Panc1 (cell line): ENCODE results near the gene EIF3L. TPM values are rescaled to one million over a fixed set of nuclear protein-coding genes. Genes with fewer than 3 reads are reported as not detected.

ENCODE experiments used
- ATAC-seq: fragments of 200-7000 bp; cut with Tn5 transposase; 2 replicates; pipeline ENCODE4 v1.9.1; 2020; ENCODE audit warnings: mild to moderate bottlenecking, moderate library complexity
- BruUV-seq: library from RNA; stranded (reverse); fragments of 400-500 nt; replicated peaks from 2 replicates; lab custom pipeline; 2021; lab: Mats Ljungman, UMichigan
- CTCF ChIA-PET: fragments of 300-600 bp; sonication (Branson Sonifier 250); formaldehyde crosslinking; loops from one replicate; lab custom pipeline; 2022; ENCODE audit warnings: antibody characterized with exemption; lab: Charles Lee
- POLR2A ChIA-PET: fragments of 300-600 bp; sonication (Branson Sonifier 250); formaldehyde crosslinking; loops from one replicate; lab custom pipeline; 2022; ENCODE audit warnings: antibody characterized with exemption; lab: Charles Lee
- DNase-seq: peaks from one replicate; pipeline ENCODE4 v3.0.0-alpha.2; 2010; ENCODE audit warnings: low read depth, low spot score
- H3K27ac ChIP-seq: 2 replicates; pipeline ENCODE4 v1.5.1; 2011; ENCODE audit warnings: mild to moderate bottlenecking, low read length, inconsistent platforms
- H3K27me3 ChIP-seq: fragments of 200-500 bp; sonication (Bioruptor generic); 2 replicates; pipeline ENCODE4 v1.6.0; 2014; ENCODE audit warnings: low read length, inconsistent platforms; ENCODE audit not compliant: control insufficient read depth, insufficient read depth
- H3K36me3 ChIP-seq: fragments of 200-500 bp; sonication (Bioruptor generic); 2 replicates; pipeline ENCODE4 v1.5.1; 2014; ENCODE audit warnings: inconsistent platforms, mild to moderate bottlenecking, low read length, moderate library complexity; ENCODE audit not compliant: control insufficient read depth, insufficient read depth
- H3K4me1 ChIP-seq: 2 replicates; pipeline ENCODE4 v1.5.1; 2011; ENCODE audit warnings: inconsistent platforms, mild to moderate bottlenecking, low read length, moderate library complexity; ENCODE audit not compliant: control insufficient read depth, insufficient read depth
- H3K4me3 ChIP-seq, 2 experiments: 2 replicates each; pipeline ENCODE4 v1.5.1; 2011 to 2012; ENCODE audit warnings: low read depth in 2 of 2, low read length in 2 of 2, mild to moderate bottlenecking in 2 of 2, inconsistent platforms in 1 of 2, moderate library complexity in 1 of 2
- H3K9me3 ChIP-seq: fragments of 200-500 bp; sonication (Bioruptor generic); 2 replicates; pipeline ENCODE4 v1.5.1; 2014; ENCODE audit warnings: low read depth, mild to moderate bottlenecking, inconsistent platforms, low read length, moderate library complexity; ENCODE audit not compliant: control insufficient read depth, insufficient read depth
- CTCF ChIP-seq: fragments of 450-650 bp; IDR thresholded peaks from 2 replicates; pipeline ENCODE4 v1.5.1; 2017; ENCODE audit warnings: mild to moderate bottlenecking
- POLR2AphosphoS5 ChIP-seq: IDR thresholded peaks from 2 replicates; pipeline ENCODE4 v1.6.1; 2012; ENCODE audit warnings: mild to moderate bottlenecking, low read depth, low read length, moderate library complexity
- SIN3A ChIP-seq: IDR thresholded peaks from 2 replicates; pipeline ENCODE4 v1.6.1; 2012; ENCODE audit warnings: low read depth, mild to moderate bottlenecking, low read length, moderate library complexity, borderline replicate concordance; ENCODE audit not compliant: insufficient read depth
- TCF7L2 ChIP-seq: IDR thresholded peaks from 2 replicates; pipeline ENCODE4 v1.6.1; 2011; ENCODE audit warnings: mild to moderate bottlenecking, low read depth, low read length, inconsistent platforms
- in situ Hi-C: cut with HindIII; loops from 2 replicates; pipeline ENCODE4 v1.10.0; 2016; ENCODE audit warnings: low sequenced_read_pairs, low pct_unique_long_range_greater_than_20kb
- intact Hi-C: fragments of 100-400 bp; cut with micrococcal nuclease; formaldehyde crosslinking; loops from one replicate; pipeline ENCODE4 v1.10.0; 2022; ENCODE audit not compliant: unreplicated experiment
- total RNA-seq: library from RNA; stranded (reverse); gene quantifications from one replicate; pipeline ENCODE4 v1.2.1, GENCODE V29; 2021; ENCODE audit not compliant: unreplicated experiment
- TF ChIP-seq, protein P1 (sequence below), 2 experiments: IDR thresholded peaks; 2 replicates each; pipeline ENCODE4 v1.6.1; 2011 to 2012; ENCODE audit warnings: low read depth in 2 of 2, control low read depth in 1 of 2, low read length in 1 of 2, mild to moderate bottlenecking in 1 of 2, moderate library complexity in 1 of 2; ENCODE audit not compliant: insufficient read depth in 1 of 2

EIF3L gene
- total RNA-seq, 1 experiment from 2014 or later = 211 TPM

DNA sequence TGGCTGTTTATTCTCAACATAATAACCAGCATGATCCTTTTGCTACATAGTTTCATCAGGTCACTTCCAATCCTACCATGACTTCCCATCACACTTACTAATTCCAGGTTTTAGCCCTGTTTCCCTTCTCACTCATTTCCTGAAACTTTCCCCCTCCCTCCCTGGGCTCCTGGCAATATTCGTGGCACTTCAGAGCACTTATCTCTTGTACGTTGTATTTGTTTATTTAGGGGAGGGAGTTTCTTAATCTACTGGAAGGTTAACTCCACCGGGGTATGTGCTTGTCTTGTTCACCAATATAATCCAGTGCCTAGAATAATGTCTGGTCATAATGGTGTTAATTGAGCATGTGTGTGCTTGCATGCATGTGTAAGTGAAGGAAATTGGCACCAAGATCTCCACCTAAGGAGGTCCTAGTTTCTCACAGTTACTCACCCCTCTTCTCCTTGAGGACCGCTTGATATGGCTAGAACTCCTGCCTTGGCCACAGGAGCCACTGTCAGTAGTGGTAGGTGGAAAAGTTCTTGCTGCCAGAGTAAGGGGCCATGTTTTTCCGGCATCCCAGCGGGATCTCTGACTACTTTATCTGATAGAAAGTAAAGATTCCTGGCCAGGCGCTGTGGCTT, 11.7 kb downstream of the EIF3L start:
- peaks cover 20% of the 10 kb centered on the region for H3K36me3 ChIP-seq
- POLR2A ChIA-PET = no interaction called here
- intact Hi-C loops = loop anchor here (5.0 kb wide), 1 partner anchor 44 kb away; no protein-coding TSS in a partner anchor

DNA sequence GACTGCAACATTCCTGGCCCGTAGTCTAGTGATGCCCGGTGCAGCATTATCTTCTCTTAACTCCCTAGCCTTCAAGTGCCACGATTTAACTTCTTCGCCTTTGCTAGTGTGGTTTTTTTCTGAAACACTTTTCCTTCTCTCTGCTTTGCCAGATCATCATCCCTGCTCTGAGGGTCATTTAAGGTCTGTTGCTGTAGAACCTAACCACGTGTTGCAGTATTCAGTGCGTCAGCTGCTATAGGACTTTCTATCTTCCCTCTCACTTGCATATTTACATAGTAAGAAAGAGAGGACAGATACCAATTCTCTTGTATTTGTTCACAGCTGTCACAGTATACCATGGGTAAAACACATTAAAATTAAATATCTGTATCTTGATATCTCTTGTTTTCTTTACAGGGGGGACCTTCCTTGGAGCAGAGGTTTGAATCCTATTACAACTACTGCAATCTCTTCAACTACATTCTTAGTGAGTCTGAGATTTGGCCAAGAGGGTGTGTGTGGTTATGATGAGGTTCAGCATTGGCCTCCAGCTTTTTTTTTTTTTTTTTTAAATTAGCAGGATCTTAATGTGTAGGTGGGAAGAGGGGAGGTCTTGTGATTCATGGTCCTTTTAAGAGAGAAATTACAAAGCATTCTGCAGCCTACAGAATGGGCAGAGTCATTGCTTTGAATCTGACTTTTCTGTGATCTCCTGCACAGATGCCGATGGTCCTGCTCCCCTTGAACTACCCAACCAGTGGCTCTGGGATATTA, 13.5 kb downstream of the EIF3L start:
- BruUV-seq = no TSS peak
- intact Hi-C loops = loop anchor here (5.0 kb wide), 1 partner anchor 45 kb away; no protein-coding TSS in a partner anchor
- no peak overlapping the region for H3K4me3 ChIP-seq
- ATAC-seq (no peak), DNase-seq (no peak)
- H3K36me3 ChIP-seq = peaks cover 23% of the 10 kb centered on the region
- no peak overlapping the region for H3K27ac ChIP-seq
- H3K9me3 ChIP-seq = no peaks in the 10 kb centered on the region
- H3K4me1 ChIP-seq = no peaks in the 10 kb centered on the region
- H3K27me3 ChIP-seq = no peaks in the 10 kb centered on the region
- TF ChIP-seq, protein P1, sequence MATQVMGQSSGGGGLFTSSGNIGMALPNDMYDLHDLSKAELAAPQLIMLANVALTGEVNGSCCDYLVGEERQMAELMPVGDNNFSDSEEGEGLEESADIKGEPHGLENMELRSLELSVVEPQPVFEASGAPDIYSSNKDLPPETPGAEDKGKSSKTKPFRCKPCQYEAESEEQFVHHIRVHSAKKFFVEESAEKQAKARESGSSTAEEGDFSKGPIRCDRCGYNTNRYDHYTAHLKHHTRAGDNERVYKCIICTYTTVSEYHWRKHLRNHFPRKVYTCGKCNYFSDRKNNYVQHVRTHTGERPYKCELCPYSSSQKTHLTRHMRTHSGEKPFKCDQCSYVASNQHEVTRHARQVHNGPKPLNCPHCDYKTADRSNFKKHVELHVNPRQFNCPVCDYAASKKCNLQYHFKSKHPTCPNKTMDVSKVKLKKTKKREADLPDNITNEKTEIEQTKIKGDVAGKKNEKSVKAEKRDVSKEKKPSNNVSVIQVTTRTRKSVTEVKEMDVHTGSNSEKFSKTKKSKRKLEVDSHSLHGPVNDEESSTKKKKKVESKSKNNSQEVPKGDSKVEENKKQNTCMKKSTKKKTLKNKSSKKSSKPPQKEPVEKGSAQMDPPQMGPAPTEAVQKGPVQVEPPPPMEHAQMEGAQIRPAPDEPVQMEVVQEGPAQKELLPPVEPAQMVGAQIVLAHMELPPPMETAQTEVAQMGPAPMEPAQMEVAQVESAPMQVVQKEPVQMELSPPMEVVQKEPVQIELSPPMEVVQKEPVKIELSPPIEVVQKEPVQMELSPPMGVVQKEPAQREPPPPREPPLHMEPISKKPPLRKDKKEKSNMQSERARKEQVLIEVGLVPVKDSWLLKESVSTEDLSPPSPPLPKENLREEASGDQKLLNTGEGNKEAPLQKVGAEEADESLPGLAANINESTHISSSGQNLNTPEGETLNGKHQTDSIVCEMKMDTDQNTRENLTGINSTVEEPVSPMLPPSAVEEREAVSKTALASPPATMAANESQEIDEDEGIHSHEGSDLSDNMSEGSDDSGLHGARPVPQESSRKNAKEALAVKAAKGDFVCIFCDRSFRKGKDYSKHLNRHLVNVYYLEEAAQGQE (IDR thresholded peaks at IDR 0.05; ENCODE audit: insufficient read depth in 1 of 2, low read depth in 2 of 2, low read length in 1 of 2) = no peak
- TF ChIP-seq TCF7L2 = no peak
- TF ChIP-seq CTCF = no peak
- no peak for TF ChIP-seq SIN3A
- no peak for TF ChIP-seq POLR2AphosphoS5
- in situ Hi-C loops = no loop called here
- ChIA-PET CTCF (interaction anchor here (0.7 to 1.4 kb wide), 5 partner anchors 12 to 102 kb away, joined by 3 to 6 read pairs (median 4); no protein-coding TSS in a partner anchor), POLR2A (no interaction called here)

More for the DNA sequence above, 11.7 kb downstream of the EIF3L start:
- Histone ChIP-seq H3K27ac (no peak overlapping the region), H3K27me3 (no peaks in the 10 kb centered on the region), H3K9me3 (no peaks in the 10 kb centered on the region), H3K4me1 (no peaks in the 10 kb centered on the region), H3K4me3 (no peak overlapping the region)
- BruUV-seq = no TSS peak
- CTCF ChIA-PET = no interaction called here
- no peak for ATAC-seq
- in situ Hi-C loops = no loop called here
- no peak for TF ChIP-seq POLR2AphosphoS5
- TF ChIP-seq, protein P1 (IDR thresholded peaks at IDR 0.05; ENCODE audit: insufficient read depth in 1 of 2, low read depth in 2 of 2, low read length in 1 of 2) = no peak
- no peak for TF ChIP-seq CTCF
- no peak for TF ChIP-seq SIN3A
- no peak for TF ChIP-seq TCF7L2
- no peak for DNase-seq
